ENCODE data around the gene GSE1. TPM values are rescaled to one million over a fixed set of nuclear protein-coding genes. Genes with fewer than 3 reads are reported as not detected.

GSE1 gene
- total RNA-seq, 3 donors from 2014 or later: 15.5 to 15.6 (median 15.5) TPM

GRCh38 chr16:85651629-85652430 lies 38.7 kb downstream of the GSE1 start:
- H3K4me3 Mint-ChIP-seq: no peak overlapping the region
- peaks cover 5% of the 10 kb centered on the region for H3K4me1 Mint-ChIP-seq (ENCODE audit: low read depth)
- DNase-seq: no peak
- peaks cover 8% of the 10 kb centered on the region for H3K36me3 Mint-ChIP-seq (ENCODE audit: insufficient read depth)
- ATAC-seq: no peak
- H3K27me3 Mint-ChIP-seq (ENCODE audit: low read depth): no peaks in the 10 kb centered on the region
- H3K9me3 Mint-ChIP-seq: no peaks in the 10 kb centered on the region

DNA sequence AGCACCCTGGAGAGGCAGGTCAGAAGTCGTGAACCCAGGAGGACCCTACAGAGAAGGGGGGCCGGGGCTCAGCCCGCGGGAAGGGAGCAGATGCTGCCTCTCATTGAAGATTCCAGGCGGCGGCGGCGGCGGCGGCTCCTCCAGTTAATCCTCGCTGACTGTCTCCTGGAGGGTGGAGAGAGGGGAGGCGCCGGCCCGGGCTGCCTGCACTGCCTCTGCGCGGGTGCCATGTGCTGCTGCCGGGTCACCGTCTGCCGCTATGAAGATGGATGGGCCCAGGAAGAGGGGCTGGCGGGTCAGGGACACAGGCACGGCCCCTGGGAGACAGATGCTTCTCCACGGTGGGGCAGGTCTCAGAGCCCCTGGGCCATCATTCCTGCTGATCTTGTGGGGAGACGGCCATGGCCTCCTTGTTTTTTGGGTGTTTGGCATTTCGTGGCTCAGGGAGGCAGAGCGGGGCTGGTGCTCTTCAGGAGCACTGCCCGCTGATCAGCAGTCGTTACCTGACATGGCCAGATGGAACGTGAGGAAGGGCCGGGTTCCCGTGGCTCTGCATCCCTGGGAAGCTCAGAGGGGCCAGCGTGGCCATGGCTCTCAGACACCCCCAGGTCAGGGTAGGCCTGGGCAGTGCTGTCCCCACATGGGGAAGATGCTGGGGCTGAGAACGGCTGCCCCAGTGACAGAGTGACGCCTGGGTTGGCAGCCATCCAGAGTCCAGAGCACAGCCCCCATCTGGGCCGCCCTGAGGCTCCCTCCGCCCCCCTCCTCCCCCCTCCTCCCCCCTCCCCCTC lies 39.5 kb downstream of the GSE1 start:
- H3K4me3 Mint-ChIP-seq: no peak overlapping the region
- no peaks in the 10 kb centered on the region for H3K9me3 Mint-ChIP-seq
- no peak for DNase-seq
- peaks cover 5% of the 10 kb centered on the region for H3K4me1 Mint-ChIP-seq (ENCODE audit: low read depth)
- peaks cover 11% of the 10 kb centered on the region for H3K36me3 Mint-ChIP-seq (ENCODE audit: insufficient read depth)
- peak in 1 of 2 donors; percentile 60 for ATAC-seq
- no peaks in the 10 kb centered on the region for H3K27me3 Mint-ChIP-seq (ENCODE audit: low read depth)

- DNase-seq: no peak
- peaks cover 14% of the 10 kb centered on the region for H3K36me3 Mint-ChIP-seq (ENCODE audit: insufficient read depth)
- H3K9me3 Mint-ChIP-seq: no peaks in the 10 kb centered on the region
- no peak for ATAC-seq
- no peak overlapping the region for H3K4me3 Mint-ChIP-seq
- peaks cover 5% of the 10 kb centered on the region for H3K4me1 Mint-ChIP-seq (ENCODE audit: low read depth)
- no peaks in the 10 kb centered on the region for H3K27me3 Mint-ChIP-seq (ENCODE audit: low read depth)
Measured at GRCh38 chr16:85653290-85653891, 40.3 kb downstream of the GSE1 start.

- Mint-ChIP-seq H3K36me3 (ENCODE audit: insufficient read depth) (peaks cover 16% of the 10 kb centered on the region), H3K4me3 (no peak overlapping the region), H3K9me3 (no peaks in the 10 kb centered on the region), H3K27me3 (ENCODE audit: low read depth) (no peaks in the 10 kb centered on the region), H3K4me1 (ENCODE audit: low read depth) (no peaks in the 10 kb centered on the region)
- ATAC-seq: no peak
- DNase-seq: no peak
Measured at GRCh38 chr16:85654251-85655095, 41.4 kb downstream of the GSE1 start.

- Mint-ChIP-seq H3K36me3 (ENCODE audit: insufficient read depth) (peaks cover 20% of the 10 kb centered on the region), H3K9me3 (no peaks in the 10 kb centered on the region), H3K4me1 (ENCODE audit: low read depth) (no peaks in the 10 kb centered on the region), H3K4me3 (no peak overlapping the region), H3K27me3 (ENCODE audit: low read depth) (no peaks in the 10 kb centered on the region)
- DNase-seq (no peak), ATAC-seq (no peak)
Measured at GRCh38 chr16:85655216-85656129, 42.4 kb downstream of the GSE1 start.

DNA sequence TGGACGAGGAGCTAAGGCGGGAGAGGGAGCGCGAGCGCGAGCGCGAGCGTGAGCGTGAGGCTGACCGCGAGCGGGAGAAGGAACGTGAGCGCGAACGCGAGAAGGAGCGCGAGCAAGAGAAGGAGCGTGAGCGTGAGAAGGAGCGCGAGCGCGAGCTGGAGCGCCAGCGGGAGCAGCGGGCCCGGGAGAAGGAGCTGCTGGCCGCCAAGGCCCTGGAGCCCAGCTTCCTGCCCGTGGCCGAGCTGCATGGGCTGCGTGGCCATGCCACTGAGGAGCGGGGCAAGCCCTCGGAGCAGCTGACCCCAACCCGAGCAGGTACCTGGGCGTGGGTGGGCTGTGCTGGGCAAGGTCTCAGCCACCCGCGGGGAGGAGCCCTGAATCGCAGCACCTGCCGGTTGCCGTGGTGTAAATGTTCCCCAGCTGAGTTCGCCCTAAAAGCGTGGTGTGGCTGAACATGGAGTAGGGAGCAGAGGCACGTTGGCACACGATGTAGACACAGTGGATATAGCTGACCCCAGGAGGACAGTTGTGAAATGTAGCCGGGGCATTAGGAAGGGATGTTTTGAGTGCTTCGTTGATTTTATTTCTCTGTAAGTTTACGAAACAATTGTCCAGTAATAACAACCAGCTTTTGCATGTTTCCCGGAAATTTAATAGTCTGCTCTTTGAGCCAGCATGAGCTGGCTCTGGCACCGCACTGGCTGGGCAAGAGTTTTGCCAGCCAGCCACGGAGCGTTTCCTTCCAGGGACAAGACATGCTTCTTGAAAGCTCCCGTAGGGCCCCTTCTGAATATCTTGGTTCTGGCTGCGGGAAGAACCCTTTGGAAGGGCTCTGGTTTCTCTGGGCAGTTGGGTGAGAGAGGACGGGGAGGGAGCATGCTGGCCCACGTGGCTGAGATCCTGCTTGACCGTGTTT lies 43.5 kb downstream of the GSE1 start:
- ATAC-seq (no peak), DNase-seq (no peak)
- Mint-ChIP-seq H3K4me3 (no peak overlapping the region), H3K9me3 (no peaks in the 10 kb centered on the region), H3K36me3 (ENCODE audit: insufficient read depth) (peaks cover 20% of the 10 kb centered on the region), H3K27me3 (ENCODE audit: low read depth) (no peaks in the 10 kb centered on the region), H3K4me1 (ENCODE audit: low read depth) (no peaks in the 10 kb centered on the region)

DNA sequence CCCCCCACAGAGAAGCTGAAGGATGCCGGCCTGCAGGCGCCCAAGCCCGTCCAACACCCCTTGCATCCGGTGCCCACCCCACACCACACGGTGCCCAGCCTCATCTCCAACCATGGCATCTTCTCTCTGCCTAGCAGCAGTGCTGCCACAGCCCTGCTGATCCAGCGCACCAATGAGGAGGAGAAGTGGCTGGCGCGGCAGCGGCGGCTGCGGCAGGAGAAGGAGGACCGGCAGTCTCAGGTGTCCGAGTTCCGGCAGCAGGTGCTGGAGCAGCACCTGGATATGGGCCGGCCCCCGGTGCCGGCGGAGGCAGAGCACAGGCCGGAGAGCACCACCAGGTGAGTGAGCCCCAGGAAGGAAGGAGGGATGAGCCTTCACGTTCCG lies 44.1 kb downstream of the GSE1 start:
- no peak for DNase-seq
- no peaks in the 10 kb centered on the region for H3K4me1 Mint-ChIP-seq (ENCODE audit: low read depth)
- no peaks in the 10 kb centered on the region for H3K27me3 Mint-ChIP-seq (ENCODE audit: low read depth)
- no peak for ATAC-seq
- H3K9me3 Mint-ChIP-seq: no peaks in the 10 kb centered on the region
- no peak overlapping the region for H3K4me3 Mint-ChIP-seq
- peaks cover 23% of the 10 kb centered on the region for H3K36me3 Mint-ChIP-seq (ENCODE audit: insufficient read depth)

DNA sequence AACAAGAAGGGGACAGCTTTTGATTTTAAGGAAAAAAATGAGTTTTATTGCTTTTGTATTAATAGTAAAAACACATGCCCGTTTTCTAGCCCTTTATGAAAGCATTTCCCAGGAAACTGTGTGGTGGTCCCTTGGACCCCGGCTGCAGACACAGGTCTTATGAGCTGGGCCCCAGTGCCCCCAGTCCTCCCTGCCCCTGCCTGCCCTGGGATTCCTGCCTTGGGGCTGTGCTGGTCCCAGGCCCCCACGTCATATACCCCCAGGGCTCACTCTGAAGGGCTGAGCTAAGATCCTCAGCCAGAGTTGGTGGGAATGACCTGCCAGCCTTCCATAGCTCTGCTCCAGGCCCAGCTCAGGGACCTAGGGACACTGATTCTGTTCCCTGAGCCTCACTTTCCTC lies 44.9 kb downstream of the GSE1 start:
- ATAC-seq (no peak), DNase-seq (no peak)
- Mint-ChIP-seq H3K9me3 (no peaks in the 10 kb centered on the region), H3K27me3 (ENCODE audit: low read depth) (no peaks in the 10 kb centered on the region), H3K36me3 (ENCODE audit: insufficient read depth) (peaks cover 27% of the 10 kb centered on the region), H3K4me1 (ENCODE audit: low read depth) (no peaks in the 10 kb centered on the region), H3K4me3 (no peak overlapping the region)

- DNase-seq (no peak), ATAC-seq (no peak)
- H3K36me3 Mint-ChIP-seq (ENCODE audit: insufficient read depth): peaks cover 29% of the 10 kb centered on the region
Measured at GRCh38 chr16:85658504-85659326, 45.6 kb downstream of the GSE1 start.

GRCh38 chr16:85659336-85659735 lies 46.2 kb downstream of the GSE1 start:
- H3K9me3 Mint-ChIP-seq: no peaks in the 10 kb centered on the region
- H3K36me3 Mint-ChIP-seq (ENCODE audit: insufficient read depth): peaks cover 29% of the 10 kb centered on the region
- DNase-seq (no peak), ATAC-seq (no peak)
- H3K4me1 Mint-ChIP-seq (ENCODE audit: low read depth): no peaks in the 10 kb centered on the region
- no peaks in the 10 kb centered on the region for H3K27me3 Mint-ChIP-seq (ENCODE audit: low read depth)
- H3K4me3 Mint-ChIP-seq: no peak overlapping the region

More at GRCh38 chr16:85658504-85659326, 45.6 kb downstream of the GSE1 start:
- Mint-ChIP-seq H3K27me3 (ENCODE audit: low read depth) (no peaks in the 10 kb centered on the region), H3K4me1 (ENCODE audit: low read depth) (no peaks in the 10 kb centered on the region), H3K9me3 (no peaks in the 10 kb centered on the region), H3K4me3 (no peak overlapping the region)

- Mint-ChIP-seq H3K4me1 (ENCODE audit: low read depth) (no peaks in the 10 kb centered on the region), H3K36me3 (ENCODE audit: insufficient read depth) (peaks cover 29% of the 10 kb centered on the region), H3K27me3 (ENCODE audit: low read depth) (no peaks in the 10 kb centered on the region), H3K9me3 (no peaks in the 10 kb centered on the region), H3K4me3 (no peak overlapping the region)
- peak; percentile 52 for DNase-seq
- peak; percentile 77 to 83 for ATAC-seq
Measured at GRCh38 chr16:85659805-85660511, 46.8 kb downstream of the GSE1 start.

All from activated T-cell treated with anti-CD3 and anti-CD28 coated beads, Interleukin-2, amount 50 U/mL, for 4 hours (primary cell).